Measurements from ENCODE around the gene SLC4A3.
A peak's percentile ranks its signal among the peaks of the same experiment; 100 is the strongest.

The SLC4A3 gene, protein sequence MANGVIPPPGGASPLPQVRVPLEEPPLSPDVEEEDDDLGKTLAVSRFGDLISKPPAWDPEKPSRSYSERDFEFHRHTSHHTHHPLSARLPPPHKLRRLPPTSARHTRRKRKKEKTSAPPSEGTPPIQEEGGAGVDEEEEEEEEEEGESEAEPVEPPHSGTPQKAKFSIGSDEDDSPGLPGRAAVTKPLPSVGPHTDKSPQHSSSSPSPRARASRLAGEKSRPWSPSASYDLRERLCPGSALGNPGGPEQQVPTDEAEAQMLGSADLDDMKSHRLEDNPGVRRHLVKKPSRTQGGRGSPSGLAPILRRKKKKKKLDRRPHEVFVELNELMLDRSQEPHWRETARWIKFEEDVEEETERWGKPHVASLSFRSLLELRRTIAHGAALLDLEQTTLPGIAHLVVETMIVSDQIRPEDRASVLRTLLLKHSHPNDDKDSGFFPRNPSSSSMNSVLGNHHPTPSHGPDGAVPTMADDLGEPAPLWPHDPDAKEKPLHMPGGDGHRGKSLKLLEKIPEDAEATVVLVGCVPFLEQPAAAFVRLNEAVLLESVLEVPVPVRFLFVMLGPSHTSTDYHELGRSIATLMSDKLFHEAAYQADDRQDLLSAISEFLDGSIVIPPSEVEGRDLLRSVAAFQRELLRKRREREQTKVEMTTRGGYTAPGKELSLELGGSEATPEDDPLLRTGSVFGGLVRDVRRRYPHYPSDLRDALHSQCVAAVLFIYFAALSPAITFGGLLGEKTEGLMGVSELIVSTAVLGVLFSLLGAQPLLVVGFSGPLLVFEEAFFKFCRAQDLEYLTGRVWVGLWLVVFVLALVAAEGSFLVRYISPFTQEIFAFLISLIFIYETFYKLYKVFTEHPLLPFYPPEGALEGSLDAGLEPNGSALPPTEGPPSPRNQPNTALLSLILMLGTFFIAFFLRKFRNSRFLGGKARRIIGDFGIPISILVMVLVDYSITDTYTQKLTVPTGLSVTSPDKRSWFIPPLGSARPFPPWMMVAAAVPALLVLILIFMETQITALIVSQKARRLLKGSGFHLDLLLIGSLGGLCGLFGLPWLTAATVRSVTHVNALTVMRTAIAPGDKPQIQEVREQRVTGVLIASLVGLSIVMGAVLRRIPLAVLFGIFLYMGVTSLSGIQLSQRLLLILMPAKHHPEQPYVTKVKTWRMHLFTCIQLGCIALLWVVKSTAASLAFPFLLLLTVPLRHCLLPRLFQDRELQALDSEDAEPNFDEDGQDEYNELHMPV

DNA sequence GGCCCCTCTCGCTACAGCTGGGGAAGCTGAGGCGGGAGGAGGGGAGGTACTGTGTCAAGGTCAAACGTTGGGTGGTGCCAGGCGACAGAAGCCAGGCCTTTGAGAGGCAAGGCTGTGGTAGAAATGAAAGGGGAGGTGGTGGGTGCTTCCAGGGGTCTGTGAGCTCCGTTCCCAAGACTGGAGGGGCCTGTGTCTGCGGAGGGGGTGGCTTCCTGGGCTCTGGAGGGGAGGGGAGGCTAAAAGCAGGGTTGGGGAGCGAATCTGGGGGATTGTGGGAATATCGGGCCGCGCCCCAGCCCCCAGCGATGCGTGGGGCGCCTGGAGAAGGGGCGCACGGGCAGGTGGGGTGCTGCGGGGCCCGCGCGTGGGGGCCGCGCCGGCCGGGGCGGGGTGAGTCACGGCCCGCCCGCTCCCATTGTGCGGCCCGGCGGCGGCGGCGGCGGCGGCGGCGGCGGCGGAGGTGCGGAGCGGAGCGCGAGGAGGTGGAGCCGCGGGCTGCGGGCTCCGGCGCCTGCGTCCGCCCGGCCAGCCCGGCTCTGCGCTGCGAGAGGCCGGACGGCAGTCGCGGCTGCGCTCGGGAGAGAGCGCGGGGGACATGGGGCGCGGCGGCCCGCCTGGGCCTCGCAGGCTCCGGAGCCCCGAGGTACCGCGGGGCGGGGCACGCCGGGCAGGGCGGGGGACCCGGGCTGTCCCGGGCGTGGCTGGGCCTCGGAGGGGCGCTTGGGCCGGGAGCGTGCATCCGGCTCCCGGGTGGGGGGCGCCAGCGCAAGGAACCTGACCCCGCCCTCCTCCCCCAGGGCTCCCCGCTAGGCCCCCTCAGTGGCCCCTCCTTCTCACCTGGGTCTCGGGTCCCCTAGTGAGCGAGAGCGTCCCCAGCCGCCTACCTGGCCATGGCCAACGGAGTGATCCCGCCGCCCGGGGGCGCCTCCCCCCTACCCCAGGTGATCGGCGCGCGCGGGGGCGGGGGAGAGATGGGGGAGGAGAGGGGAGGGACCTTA lies at the start of gene SLC4A3:
SLC4A3 (plus strand) TSS at position 528 of the 998 bp plus-strand sequence; CDS start at position 891, 363 bp downstream.
- DNase-seq: no peak

DNA sequence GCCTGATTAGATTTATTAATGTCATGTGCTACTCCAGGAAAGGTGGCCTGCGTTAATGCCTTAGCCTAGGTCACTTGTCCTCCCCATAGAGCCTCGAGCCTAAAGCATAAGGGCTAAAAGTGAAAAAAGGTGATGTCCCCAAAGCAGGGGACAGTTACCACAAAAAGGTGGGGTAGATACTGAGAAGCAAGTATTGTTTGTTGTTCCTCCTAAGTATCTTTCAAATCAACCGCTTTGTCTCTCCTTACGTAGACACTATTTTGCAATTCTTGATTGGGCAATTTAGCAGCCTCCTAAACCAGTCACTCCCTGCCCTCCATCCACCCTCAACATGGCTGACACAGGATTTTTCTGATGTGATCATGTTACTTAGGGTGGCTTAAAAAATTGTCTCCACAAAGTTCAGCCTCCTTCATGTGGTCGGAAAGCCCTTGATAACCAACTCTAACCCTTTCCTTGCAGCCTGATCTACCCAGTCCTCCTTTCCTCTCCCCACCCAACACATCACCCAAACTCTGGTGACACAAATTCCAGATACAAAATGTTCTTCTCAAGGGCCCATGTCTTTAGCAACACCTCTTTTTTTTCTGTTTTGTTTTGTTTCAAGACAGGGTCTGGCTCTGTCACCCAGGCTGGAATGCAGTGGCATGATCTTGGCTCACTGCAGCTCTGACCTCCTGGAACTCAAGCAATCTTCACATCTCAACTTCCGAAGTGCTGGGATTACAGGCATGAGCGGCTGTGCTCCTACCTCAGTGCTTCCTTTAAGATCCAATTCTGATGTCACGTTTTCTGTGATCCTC lies 48.4 kb upstream of the SLC4A3 start:
- DNase-seq: no peak

DNA sequence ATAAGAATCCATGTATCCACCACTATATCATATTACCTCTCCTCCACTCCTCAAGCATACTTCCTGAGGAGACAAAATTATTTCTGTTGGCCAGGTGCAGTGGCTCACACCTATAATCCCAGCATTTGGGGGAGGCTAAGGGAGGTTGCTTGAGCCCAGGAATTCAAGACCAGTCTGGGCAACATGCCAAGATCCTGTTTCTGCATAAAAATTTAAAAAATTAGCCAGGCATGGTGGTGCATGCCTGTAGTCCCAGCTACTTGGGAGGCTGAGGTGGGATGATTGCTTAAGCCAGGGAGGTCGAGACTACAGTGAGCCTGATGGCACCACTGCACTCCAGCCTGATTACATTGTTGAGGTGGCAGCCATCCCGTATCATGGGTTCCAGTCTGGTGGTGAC lies 46.1 kb upstream of the SLC4A3 start:
- DNase-seq: no peak

DNA sequence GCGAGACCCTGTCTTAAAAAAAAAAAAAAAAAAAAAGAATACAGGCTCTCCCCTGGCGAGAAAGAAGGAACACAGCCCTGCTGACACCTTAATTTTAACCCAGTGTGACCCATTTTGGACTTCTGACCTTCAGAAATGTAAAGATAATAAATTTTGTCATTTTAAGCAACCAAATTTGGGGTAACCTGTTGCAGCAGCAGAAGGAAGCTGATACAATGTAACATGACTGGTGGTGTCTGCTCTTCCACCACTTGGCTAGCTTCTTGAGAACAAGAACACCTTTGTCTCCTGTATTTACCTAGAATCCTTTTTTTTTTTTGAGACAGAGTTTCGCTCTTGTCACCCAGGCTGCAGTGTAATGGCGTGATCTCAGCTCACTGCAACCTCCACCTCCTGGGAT lies 36.3 kb upstream of the SLC4A3 start:
- no peak for DNase-seq

DNA sequence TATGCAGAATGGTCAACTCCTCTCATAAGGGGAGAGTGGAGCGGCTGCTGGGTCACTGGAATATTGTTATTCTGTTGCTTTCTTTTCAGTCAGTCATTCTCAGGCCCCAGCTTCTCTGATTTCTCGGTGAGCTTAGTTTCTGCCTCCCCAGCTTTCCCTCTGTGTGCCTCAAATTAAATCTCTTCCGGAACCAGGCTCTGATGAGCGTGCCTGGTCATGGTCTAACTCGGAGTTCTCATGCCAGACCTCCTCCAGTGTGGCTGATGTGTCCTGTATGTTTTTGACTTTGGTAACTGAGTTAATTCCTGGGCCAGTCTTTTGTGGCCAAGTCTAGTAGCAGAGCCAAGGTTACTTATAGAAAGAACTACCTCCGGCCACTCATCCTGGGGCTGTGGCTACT lies 34.7 kb upstream of the SLC4A3 start:
- DNase-seq: no peak

DNA sequence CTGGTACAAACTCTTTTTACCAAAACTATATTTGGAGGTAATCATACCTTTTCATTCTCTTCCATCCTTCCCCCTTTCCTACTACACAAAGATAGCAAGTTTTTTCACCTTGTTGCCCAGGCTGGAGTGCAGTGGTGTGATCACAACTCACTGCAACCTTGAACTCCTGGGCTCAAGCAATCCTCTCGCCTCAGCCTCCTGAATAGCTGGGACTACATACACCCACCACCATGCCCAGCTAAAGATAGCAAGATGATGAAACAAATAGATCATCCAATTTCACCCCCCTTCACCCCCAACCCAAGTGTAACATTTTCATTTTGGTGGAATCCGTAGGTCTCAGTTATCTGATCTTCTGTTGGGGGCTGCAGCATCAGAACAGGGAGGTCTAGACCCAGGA lies 34.3 kb upstream of the SLC4A3 start:
- no peak for DNase-seq

DNA sequence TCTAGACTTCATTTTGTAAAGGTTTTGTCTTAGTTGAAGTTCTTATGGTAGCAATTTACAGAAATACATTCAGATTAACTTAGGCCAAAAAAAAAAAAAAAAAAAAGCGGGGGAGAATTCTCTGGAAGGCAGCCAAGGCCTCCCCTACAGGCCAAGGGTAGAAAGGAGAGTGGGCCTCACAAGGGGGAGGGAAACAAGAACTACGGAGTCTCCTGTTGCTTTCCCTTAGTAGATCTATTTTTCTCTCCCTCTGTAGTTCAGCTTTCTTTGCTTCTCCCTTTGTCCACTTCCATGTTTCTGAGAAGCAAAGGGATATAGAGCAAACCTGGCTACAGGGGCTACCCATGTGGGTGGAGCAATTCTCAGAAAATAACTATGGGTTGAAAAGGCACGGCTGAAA lies 32.2 kb upstream of the SLC4A3 start:
- DNase-seq: no peak

DNA sequence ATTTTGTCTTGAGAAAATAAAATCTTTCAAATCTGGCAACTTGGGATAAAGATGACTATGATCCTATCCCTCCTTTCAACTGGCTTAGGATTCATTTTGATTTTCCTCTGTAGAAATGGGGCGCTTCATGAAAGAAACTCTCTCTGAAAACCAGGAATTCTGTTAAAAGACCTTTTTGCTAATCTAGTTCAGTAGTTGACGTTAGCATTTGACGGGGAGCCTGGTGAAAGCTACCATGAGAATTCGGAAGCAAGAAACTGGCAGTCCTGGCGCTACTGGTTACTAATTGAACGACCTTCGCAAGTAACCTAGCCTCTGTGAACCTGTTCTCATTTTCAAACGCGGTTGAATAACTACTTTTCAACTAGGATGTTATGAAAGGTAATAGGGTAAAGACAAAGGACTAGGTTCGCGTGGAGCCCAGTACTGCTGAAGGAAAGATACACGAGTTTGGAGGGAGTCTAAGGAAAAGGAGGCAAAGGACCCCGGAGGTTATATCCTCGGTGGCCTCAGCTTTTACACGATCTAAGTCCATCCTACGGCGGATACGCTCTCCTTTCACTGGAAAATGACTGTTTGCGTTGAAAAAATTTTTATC lies 30.4 kb upstream of the SLC4A3 start:
- no peak for DNase-seq

DNA sequence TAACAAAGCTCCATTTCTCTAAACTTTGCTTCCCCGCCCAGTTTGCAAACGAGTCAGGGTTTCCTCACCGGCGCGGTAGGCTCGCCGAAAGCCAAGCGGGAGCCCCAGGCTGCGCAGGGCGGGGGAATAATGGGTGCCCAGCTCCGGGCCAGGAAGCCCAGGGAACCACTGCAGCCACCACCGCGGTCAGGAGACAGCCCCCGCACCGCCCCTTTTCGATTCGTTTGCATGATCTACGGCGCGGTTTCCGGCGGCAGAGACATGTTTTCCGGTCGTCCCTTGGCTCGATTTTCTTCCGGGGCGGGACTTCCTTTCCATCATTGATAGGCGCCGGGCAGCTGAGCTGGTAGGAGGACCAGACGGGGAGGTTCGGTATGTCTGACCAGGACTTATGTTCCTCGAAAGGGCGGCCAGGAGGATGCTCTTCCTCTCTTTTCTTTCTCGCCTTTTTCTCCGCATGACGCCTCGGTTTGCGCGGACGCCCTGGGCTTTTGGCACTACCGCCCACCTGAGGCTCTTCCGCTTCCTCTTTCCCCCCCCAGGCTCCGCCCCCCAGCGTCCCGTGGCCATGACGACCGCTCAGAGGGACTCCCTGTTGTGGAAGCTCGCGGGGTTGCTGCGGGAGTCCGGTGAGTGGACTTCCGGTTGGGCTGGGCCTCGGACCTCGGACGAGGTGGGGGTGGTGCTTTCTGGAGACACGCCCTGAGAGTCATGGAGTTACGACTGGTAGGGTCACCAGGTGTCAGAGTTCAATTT lies 29.7 kb upstream of the SLC4A3 start, which contains the start of gene STK11IP:
STK11IP (plus strand) TSS at position 306 of the 756 bp plus-strand sequence; CDS start at position 569, 263 bp downstream.
- DNase-seq: peak; percentile 95

DNA sequence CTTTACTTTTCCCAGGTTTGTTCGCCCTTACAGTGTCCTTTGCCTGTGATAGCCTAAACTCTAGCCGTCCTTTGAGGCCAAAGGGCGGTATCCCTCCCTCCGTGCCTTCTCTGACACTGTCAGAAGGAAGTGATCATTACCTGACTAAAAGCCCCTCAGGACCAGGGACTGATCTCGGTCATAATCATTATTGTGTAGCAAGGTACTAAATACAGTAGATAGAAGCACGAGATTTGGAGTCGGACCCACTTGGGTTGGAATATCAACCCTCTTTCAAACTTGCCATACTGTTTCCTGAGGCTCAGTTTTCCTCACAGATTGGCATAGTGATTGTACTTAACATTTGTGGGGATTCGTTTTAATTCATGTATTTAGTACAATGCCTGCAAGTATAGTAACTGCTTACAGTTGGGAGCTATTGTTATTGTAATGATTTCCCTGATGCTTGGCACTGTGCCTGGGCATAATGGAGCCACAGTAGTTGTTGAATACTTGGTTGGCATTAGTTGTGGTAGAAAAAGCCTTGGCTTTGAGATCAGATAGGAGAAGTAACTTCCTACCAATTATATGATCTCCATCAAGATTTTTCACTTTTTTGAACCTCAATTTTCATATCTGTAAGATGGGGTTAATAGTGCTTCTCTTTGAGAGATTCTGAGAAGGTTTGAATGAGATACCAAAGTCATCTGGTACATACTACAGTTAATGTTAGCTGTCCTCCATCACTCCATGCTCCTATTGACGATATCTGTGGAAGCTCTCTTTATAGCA lies 28.9 kb upstream of the SLC4A3 start:
- no peak for DNase-seq

DNA sequence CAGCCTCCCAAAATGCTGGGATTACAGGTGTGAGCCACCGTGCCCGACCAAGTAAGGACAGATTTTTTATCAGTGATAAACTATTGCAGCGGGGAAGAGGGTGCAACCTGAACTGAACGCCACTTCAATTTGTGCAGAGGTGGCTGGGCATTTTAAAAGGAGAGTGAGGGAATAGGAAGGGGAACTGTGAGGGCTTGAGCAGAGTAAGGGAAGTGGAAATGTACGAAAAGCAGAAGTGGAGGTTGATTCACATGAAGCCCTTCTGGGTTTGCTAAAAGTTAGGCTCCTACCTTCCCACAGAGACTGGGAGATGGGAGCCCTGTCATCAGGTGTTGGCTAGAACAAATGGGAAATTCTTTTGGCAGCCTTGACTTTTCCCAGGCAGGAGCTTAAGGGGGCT lies 23.7 kb upstream of the SLC4A3 start:
- no peak for DNase-seq

DNA sequence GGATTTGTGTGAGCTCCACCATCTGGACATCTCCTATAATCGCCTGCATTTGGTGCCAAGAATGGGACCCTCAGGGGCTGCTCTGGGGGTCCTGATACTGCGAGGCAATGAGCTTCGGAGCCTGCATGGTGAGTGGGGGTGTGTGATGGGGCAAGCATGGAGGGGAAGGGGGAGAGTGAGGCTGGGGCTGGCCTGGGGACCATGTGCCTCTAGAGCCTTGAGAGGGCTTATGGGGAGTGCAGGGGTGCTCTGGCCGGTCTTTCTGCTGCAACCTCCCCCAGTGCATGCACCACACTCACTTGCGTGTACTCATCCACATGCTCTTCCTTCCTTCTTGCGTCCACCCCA lies 21.8 kb upstream of the SLC4A3 start:
- DNase-seq: no peak

DNA sequence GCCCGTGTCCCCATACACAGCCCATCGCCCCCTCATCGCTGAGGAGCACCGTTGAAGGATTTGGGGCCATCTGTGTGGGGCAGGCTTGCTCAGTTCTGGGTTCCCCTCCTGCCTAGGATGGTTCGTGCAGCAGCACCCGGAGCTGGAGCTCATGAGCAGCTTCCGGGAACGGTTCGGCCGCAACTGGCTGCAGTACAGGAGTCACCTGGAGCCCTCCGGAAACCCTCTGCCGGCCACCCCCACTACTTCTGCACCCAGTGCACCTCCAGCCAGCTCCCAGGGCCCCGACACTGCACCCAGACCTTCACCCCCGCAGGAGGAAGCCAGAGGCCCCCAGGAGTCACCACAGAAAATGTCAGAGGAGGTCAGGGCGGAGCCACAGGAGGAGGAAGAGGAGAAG lies 19.5 kb upstream of the SLC4A3 start:
- no peak for DNase-seq

DNA sequence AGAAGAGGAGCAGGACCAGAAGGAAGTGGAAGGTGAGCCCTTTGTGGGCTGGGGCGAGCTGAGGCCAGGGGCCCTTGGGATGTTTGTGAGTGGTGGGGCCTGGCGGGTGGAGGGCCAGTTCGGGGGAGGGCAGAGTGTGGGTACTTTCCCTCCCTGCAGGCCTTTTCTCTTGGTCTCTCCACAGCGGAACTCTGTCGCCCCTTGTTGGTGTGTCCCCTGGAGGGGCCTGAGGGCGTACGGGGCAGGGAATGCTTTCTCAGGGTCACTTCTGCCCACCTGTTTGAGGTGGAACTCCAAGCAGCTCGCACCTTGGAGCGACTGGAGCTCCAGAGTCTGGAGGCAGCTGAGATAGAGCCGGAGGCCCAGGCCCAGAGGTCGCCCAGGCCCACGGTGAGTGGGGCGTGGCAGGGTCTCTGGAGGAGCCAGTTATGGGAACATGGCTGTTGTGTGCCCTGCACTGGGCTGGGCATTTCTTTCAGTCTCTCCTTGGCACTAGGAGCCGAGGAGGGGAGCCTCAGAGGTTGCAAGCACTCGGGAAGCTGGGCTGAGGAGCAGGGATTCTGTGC lies 18.9 kb upstream of the SLC4A3 start:
- DNase-seq: no peak

DNA sequence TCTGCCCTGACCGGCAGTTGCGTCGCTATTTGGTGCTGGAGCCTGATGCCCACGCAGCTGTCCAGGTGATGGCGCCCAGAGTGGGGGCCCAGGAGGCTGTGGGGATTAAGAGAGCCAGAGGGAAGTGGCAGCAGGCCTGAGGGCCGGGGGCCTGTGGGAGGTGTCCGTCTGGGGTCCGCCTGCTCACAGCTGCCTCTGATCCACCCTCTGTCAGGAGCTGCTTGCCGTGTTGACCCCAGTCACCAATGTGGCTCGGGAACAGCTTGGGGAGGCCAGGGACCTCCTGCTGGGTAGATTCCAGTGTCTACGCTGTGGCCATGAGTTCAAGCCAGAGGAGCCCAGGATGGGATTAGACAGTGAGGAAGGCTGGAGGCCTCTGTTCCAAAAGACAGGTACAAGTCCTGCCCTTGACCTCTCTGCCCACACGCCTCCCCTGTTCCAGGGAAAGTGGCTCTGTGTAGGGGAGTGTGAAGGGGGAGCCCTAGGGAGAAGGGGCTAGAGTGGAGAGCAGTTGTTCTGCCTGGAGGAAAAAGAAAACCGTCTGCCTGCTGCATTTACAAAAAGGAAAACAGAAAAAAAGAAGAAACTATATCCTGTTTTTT lies 18.2 kb upstream of the SLC4A3 start:
- DNase-seq: no peak

DNA sequence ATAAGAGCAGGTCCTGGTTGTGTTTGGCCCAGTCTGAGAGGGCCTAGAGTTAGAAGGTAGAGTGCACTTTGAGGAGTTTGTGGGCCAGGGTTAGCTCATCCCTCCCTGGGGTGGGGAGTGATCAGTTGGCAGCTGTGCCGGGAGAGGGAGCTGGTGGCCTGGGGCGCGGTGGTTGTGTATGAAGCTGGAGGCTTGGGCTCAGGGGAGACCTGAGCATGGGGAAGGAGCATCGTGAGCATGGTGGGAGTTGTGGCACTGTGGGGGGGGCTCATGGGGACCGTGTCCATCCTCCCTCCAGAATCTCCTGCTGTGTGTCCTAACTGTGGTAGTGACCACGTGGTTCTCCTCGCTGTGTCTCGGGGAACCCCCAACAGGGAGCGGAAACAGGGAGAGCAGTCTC lies 16.1 kb upstream of the SLC4A3 start:
- no peak for DNase-seq

DNA sequence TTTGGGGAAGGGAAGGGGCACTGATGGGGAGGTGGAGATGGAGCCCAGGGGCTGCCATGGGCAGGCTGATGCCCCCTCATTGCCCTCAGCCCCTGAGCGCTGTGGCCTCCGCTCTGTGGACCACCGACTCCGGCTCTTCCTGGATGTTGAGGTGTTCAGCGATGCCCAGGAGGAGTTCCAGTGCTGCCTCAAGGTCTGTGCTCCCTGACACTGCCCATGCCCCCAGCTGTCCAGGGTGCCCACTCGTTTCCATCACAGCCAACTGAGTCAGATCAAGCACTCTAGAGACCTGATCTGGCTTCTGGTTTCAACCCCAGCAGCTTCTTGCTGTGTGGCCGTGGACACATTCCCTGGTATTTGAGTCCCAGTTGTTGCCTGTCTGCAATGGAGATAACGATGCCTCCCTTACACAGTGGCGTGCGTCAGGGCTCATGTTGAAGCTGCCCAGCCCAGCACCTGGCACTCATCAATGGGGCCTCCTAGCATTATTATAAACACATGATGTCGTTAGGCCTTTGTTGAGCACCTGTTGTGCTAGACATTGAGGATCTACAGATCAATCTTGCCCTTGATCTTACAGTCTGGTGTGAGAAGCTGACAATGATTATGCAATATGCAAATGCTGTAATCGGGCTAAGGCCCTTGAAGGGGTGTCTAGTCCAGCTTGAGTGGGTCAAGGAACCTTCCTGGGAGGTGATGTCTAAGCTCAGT lies 15.4 kb upstream of the SLC4A3 start:
- DNase-seq: no peak

Measured in hippocampal formation (tissue), 2 donors.